ENCODE measurements around the gene PLPP6. TPM values are rescaled to one million over a fixed set of nuclear protein-coding genes. Genes with fewer than 3 reads are reported as not detected.

Gene PLPP6
- total and polyA plus RNA-seq, 10 donors = 4.5 to 11.6 (median 6.8) TPM

GRCh38 chr9:4615778-4616177, 46.3 kb upstream of the PLPP6 start:
- no peaks in the 10 kb centered on the region for H3K27me3 ChIP-seq (replicated peaks in 1 of 7)
- H3K36me3 ChIP-seq = no peaks in the 10 kb centered on the region
- peaks cover 0 to 14% (median 0%) of the 10 kb centered on the region in 6 donors for H3K4me1 ChIP-seq
- WGBS, 5 donors = 75 to 87% (median 80%) methylated on average over 5 of the region's 5 CpGs
- no peak for TF ChIP-seq POLR2AphosphoS5 (IDR thresholded peaks at IDR 0.05)
- no peak for TF ChIP-seq POLR2A (IDR thresholded peaks at IDR 0.05)
- TF ChIP-seq CTCF (IDR thresholded peaks at IDR 0.05 in 8 of 11, conservative IDR thresholded peaks at IDR 0.05 in 3 of 11) = no peak
- no peaks in the 10 kb centered on the region for H3K9me3 ChIP-seq
- intact Hi-C loops (cut with DNase I; ENCODE audit: low total_unique reads) = no loop called here
- H3K4me3 ChIP-seq = no peak overlapping the region
- no peak for DNase-seq
- H3K27ac ChIP-seq = no peak overlapping the region

GRCh38 chr9:4617752-4618151, 44.3 kb upstream of the PLPP6 start:
- DNase-seq = no peak
- Histone ChIP-seq H3K27ac (no peak overlapping the region), H3K4me3 (no peak overlapping the region), H3K27me3 (replicated peaks in 1 of 7) (no peaks in the 10 kb centered on the region), H3K4me1 (peaks cover 0 to 14% (median 0%) of the 10 kb centered on the region in 6 donors), H3K9me3 (no peaks in the 10 kb centered on the region), H3K36me3 (no peaks in the 10 kb centered on the region)
- intact Hi-C loops (cut with DNase I; ENCODE audit: low total_unique reads) = no loop called here
- TF ChIP-seq CTCF (IDR thresholded peaks at IDR 0.05 in 8 of 11, conservative IDR thresholded peaks at IDR 0.05 in 3 of 11) (no peak), POLR2AphosphoS5 (IDR thresholded peaks at IDR 0.05) (no peak), POLR2A (IDR thresholded peaks at IDR 0.05) (no peak)
- WGBS, 5 donors = 64 to 78% (median 68%) methylated on average over 3 of the region's 3 CpGs

- intact Hi-C loops (cut with DNase I; ENCODE audit: low total_unique reads) = no loop called here
- no peaks in the 10 kb centered on the region for H3K27me3 ChIP-seq (replicated peaks in 1 of 7)
- TF ChIP-seq POLR2AphosphoS5 (IDR thresholded peaks at IDR 0.05) (no peak), CTCF (IDR thresholded peaks at IDR 0.05 in 8 of 11, conservative IDR thresholded peaks at IDR 0.05 in 3 of 11) (no peak), POLR2A (IDR thresholded peaks at IDR 0.05) (no peak)
- H3K4me3 ChIP-seq = no peak overlapping the region
- no peaks in the 10 kb centered on the region for H3K9me3 ChIP-seq
- H3K27ac ChIP-seq = no peak overlapping the region
- peaks cover 0 to 14% (median 0%) of the 10 kb centered on the region in 6 donors for H3K4me1 ChIP-seq
- WGBS, 5 donors = 70 to 78% (median 76%) methylated on average over 2 of the region's 2 CpGs
- DNase-seq = no peak
- H3K36me3 ChIP-seq = no peaks in the 10 kb centered on the region
These were observed 43.4 kb upstream of the PLPP6 start for GRCh38 chr9:4618700-4619099.

GRCh38 chr9:4620057-4620765, 41.9 kb upstream of the PLPP6 start:
- Histone ChIP-seq H3K4me1 (peaks cover 0 to 14% (median 0%) of the 10 kb centered on the region in 6 donors), H3K27me3 (replicated peaks in 1 of 7) (no peaks in the 10 kb centered on the region), H3K9me3 (no peaks in the 10 kb centered on the region), H3K36me3 (no peaks in the 10 kb centered on the region), H3K27ac (no peak overlapping the region), H3K4me3 (no peak overlapping the region)
- WGBS, 5 donors = 42 to 55% (median 47%) methylated on average over 3 of the region's 3 CpGs
- intact Hi-C loops (cut with DNase I; ENCODE audit: low total_unique reads) = no loop called here
- DNase-seq = no peak
- TF ChIP-seq POLR2A (IDR thresholded peaks at IDR 0.05) (no peak), POLR2AphosphoS5 (IDR thresholded peaks at IDR 0.05) (no peak), CTCF (IDR thresholded peaks at IDR 0.05 in 8 of 11, conservative IDR thresholded peaks at IDR 0.05 in 3 of 11) (no peak)

Data from spleen (tissue), 11 donors.